ENCODE results near the gene SHISA8.

GRCh38 chr22:41893591-41894375 lies 21.1 kb downstream of the SHISA8 start:
- TF ChIP-seq CREB1 (CRISPR knock-in tag; IDR thresholded peaks at IDR 0.05) (no peak), ZNF263 (CRISPR knock-in tag; IDR thresholded peaks at IDR 0.05; ENCODE audit: low read depth) (no peak), NFYB (CRISPR knock-in tag; conservative IDR thresholded peaks at IDR 0.05; ENCODE audit: low read depth) (no peak), ZBTB21 (CRISPR knock-in tag; IDR thresholded peaks at IDR 0.05; ENCODE audit: borderline replicate concordance) (no peak), RELA (CRISPR knock-in tag; IDR thresholded peaks at IDR 0.05; ENCODE audit: borderline replicate concordance) (no peak), SMAD4 (CRISPR knock-in tag; IDR thresholded peaks at IDR 0.05) (no peak), SOX15 (CRISPR knock-in tag; IDR thresholded peaks at IDR 0.05) (no peak), ZNF671 (CRISPR knock-in tag; IDR thresholded peaks at IDR 0.05) (no peak), PRDM15 (CRISPR knock-in tag; IDR thresholded peaks at IDR 0.05) (no peak)
- TF ChIP-seq, protein P1, sequence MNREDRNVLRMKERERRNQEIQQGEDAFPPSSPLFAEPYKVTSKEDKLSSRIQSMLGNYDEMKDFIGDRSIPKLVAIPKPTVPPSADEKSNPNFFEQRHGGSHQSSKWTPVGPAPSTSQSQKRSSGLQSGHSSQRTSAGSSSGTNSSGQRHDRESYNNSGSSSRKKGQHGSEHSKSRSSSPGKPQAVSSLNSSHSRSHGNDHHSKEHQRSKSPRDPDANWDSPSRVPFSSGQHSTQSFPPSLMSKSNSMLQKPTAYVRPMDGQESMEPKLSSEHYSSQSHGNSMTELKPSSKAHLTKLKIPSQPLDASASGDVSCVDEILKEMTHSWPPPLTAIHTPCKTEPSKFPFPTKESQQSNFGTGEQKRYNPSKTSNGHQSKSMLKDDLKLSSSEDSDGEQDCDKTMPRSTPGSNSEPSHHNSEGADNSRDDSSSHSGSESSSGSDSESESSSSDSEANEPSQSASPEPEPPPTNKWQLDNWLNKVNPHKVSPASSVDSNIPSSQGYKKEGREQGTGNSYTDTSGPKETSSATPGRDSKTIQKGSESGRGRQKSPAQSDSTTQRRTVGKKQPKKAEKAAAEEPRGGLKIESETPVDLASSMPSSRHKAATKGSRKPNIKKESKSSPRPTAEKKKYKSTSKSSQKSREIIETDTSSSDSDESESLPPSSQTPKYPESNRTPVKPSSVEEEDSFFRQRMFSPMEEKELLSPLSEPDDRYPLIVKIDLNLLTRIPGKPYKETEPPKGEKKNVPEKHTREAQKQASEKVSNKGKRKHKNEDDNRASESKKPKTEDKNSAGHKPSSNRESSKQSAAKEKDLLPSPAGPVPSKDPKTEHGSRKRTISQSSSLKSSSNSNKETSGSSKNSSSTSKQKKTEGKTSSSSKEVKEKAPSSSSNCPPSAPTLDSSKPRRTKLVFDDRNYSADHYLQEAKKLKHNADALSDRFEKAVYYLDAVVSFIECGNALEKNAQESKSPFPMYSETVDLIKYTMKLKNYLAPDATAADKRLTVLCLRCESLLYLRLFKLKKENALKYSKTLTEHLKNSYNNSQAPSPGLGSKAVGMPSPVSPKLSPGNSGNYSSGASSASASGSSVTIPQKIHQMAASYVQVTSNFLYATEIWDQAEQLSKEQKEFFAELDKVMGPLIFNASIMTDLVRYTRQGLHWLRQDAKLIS (CRISPR knock-in tag; IDR thresholded peaks at IDR 0.05; ENCODE audit: borderline replicate concordance): no peak
- TF ChIP-seq, protein P2, sequence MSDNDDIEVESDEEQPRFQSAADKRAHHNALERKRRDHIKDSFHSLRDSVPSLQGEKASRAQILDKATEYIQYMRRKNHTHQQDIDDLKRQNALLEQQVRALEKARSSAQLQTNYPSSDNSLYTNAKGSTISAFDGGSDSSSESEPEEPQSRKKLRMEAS (CRISPR knock-in tag; IDR thresholded peaks at IDR 0.05): no peak
- TF ChIP-seq, protein P3, sequence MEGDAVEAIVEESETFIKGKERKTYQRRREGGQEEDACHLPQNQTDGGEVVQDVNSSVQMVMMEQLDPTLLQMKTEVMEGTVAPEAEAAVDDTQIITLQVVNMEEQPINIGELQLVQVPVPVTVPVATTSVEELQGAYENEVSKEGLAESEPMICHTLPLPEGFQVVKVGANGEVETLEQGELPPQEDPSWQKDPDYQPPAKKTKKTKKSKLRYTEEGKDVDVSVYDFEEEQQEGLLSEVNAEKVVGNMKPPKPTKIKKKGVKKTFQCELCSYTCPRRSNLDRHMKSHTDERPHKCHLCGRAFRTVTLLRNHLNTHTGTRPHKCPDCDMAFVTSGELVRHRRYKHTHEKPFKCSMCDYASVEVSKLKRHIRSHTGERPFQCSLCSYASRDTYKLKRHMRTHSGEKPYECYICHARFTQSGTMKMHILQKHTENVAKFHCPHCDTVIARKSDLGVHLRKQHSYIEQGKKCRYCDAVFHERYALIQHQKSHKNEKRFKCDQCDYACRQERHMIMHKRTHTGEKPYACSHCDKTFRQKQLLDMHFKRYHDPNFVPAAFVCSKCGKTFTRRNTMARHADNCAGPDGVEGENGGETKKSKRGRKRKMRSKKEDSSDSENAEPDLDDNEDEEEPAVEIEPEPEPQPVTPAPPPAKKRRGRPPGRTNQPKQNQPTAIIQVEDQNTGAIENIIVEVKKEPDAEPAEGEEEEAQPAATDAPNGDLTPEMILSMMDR (IDR thresholded peaks at IDR 0.05): no peak
- TF ChIP-seq, protein P4, sequence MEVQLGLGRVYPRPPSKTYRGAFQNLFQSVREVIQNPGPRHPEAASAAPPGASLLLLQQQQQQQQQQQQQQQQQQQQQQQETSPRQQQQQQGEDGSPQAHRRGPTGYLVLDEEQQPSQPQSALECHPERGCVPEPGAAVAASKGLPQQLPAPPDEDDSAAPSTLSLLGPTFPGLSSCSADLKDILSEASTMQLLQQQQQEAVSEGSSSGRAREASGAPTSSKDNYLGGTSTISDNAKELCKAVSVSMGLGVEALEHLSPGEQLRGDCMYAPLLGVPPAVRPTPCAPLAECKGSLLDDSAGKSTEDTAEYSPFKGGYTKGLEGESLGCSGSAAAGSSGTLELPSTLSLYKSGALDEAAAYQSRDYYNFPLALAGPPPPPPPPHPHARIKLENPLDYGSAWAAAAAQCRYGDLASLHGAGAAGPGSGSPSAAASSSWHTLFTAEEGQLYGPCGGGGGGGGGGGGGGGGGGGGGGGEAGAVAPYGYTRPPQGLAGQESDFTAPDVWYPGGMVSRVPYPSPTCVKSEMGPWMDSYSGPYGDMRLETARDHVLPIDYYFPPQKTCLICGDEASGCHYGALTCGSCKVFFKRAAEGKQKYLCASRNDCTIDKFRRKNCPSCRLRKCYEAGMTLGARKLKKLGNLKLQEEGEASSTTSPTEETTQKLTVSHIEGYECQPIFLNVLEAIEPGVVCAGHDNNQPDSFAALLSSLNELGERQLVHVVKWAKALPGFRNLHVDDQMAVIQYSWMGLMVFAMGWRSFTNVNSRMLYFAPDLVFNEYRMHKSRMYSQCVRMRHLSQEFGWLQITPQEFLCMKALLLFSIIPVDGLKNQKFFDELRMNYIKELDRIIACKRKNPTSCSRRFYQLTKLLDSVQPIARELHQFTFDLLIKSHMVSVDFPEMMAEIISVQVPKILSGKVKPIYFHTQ (CRISPR knock-in tag; IDR thresholded peaks at IDR 0.05): no peak
- TF ChIP-seq, protein P5, sequence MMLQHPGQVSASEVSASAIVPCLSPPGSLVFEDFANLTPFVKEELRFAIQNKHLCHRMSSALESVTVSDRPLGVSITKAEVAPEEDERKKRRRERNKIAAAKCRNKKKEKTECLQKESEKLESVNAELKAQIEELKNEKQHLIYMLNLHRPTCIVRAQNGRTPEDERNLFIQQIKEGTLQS (CRISPR knock-in tag; conservative IDR thresholded peaks at IDR 0.05): no peak

All from WTC11 (cell line).